BLaER1 (cell line): ENCODE measurements around the gene ANKRD52.

Source experiments
- H3K27ac ChIP-seq: shearing (Covaris generic); formaldehyde crosslinking; 2 replicates; pipeline ENCODE4 v1.8.1; 2022
- H3K27me3 ChIP-seq: shearing (Covaris generic); formaldehyde crosslinking; 2 replicates; pipeline ENCODE4 v1.8.1; 2022
- H3K36me3 ChIP-seq: shearing (Covaris generic); formaldehyde crosslinking; 2 replicates; pipeline ENCODE4 v1.8.1; 2022
- H3K4me1 ChIP-seq: shearing (Covaris generic); formaldehyde crosslinking; 2 replicates; pipeline ENCODE4 v1.8.1; 2022
- H3K4me2 ChIP-seq: shearing (Covaris generic); formaldehyde crosslinking; 2 replicates; pipeline ENCODE4 v1.8.1; 2022
- H3K4me3 ChIP-seq: shearing (Covaris generic); formaldehyde crosslinking; 2 replicates; pipeline ENCODE4 v1.8.1; 2022
- H3K9ac ChIP-seq: shearing (Covaris generic); formaldehyde crosslinking; 2 replicates; pipeline ENCODE4 v1.8.1; 2022
- H3K9me3 ChIP-seq: shearing (Covaris generic); formaldehyde crosslinking; 2 replicates; pipeline ENCODE4 v1.8.1; 2022
- H4K20me1 ChIP-seq: shearing (Covaris generic); formaldehyde crosslinking; 2 replicates; pipeline ENCODE4 v1.8.1; 2022
- Cebpa-rat ChIP-seq: shearing (Covaris generic); IDR thresholded peaks from 2 replicates; pipeline ENCODE4 v1.8.1; 2022

ANKRD52 gene

DNA sequence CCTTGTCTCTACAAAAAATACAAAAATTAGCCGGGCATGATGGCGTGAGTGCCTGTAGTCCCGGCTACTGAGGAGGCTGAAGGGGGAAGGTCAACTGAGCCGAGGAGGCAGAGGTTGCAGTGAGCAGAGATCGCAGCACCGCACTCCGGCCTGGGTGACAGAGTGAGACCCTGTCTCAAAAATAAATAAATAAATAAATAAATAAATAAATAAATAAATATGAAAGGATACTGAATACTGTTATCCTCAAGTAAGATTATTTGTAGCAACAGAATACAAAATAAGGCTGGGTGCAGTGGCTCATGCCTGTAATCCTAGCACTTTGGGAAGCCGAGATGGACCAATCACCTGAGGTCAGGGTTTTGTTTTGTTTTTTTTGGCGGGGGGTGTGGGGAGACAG lies 38.3 kb downstream of the ANKRD52 start:
- Histone ChIP-seq H3K9me3 (no peaks in the 10 kb centered on the region), H3K27ac (peak overlapping the region; percentile 92; the same call in 1 of the 2 replicates), H4K20me1 (peaks cover 35% of the 10 kb centered on the region; the same call in 1 of the 2 replicates), H3K4me2 (peak overlapping the region; percentile 97), H3K9ac (peak overlapping the region; percentile 91), H3K27me3 (no peaks in the 10 kb centered on the region), H3K4me1 (peaks cover 40% of the 10 kb centered on the region), H3K4me3 (0 out of 2 replicates have a peak overlapping the region, but pooled peaks have one; percentile 83), H3K36me3 (peaks cover 34% of the 10 kb centered on the region)
- TF ChIP-seq Cebpa-rat = no peak

DNA sequence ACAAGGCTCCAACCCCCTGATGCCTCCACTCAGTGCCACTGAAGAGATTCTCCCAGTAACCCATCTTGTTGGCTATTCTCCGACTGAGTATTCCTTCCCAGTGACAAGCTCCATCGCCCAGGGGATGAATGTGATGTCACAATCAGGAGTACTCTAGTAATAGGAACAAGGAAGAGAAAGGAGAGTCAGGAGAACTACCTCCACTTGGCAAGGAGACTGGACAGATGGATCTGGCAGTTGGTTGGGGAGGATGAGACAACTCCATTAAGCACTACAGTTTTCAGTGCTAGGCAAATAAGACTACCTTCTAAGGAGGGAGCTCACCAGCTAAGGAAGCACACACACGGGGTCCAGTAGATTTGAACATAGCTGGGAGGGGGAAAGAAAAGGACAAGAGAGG lies 41.7 kb downstream of the ANKRD52 start:
- H3K36me3 ChIP-seq = peaks cover 67% of the 10 kb centered on the region
- H3K27me3 ChIP-seq = no peaks in the 10 kb centered on the region
- TF ChIP-seq Cebpa-rat = no peak

DNA sequence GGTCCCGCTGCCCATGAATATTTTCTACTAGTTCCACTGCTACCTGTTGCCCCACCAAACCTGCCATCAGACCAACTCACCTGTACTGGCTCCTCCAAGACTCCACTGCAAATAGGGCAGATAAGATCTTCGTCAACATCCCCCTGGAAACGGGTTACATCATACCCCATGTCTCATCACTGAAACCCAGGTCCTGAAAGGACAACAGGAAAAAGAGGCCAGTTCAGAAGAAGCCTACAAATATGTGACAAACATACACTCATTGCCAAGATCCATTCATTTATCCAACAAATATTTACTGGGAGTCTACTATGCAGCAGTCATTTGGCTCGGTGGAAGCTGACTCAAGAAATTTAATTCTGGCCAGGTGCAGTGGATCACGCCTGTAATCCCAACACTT lies 44.3 kb downstream of the ANKRD52 start:
- peaks cover 36% of the 10 kb centered on the region for H4K20me1 ChIP-seq
- H3K36me3 ChIP-seq = peaks cover 93% of the 10 kb centered on the region
- H3K4me2 ChIP-seq = no peak overlapping the region
- no peak overlapping the region for H3K27ac ChIP-seq
- H3K4me1 ChIP-seq = no peaks in the 10 kb centered on the region
- H3K27me3 ChIP-seq = no peaks in the 10 kb centered on the region
- no peak overlapping the region for H3K4me3 ChIP-seq
- H3K9me3 ChIP-seq = no peaks in the 10 kb centered on the region
- TF ChIP-seq Cebpa-rat = no peak
- no peak overlapping the region for H3K9ac ChIP-seq

More for the DNA sequence above, 41.7 kb downstream of the ANKRD52 start:
- Histone ChIP-seq H4K20me1 (peaks cover 41% of the 10 kb centered on the region; the same call in 1 of the 2 replicates), H3K27ac (no peak overlapping the region), H3K9me3 (no peaks in the 10 kb centered on the region), H3K9ac (no peak overlapping the region), H3K4me3 (no peak overlapping the region), H3K4me1 (peaks cover 17% of the 10 kb centered on the region), H3K4me2 (no peak overlapping the region)

DNA sequence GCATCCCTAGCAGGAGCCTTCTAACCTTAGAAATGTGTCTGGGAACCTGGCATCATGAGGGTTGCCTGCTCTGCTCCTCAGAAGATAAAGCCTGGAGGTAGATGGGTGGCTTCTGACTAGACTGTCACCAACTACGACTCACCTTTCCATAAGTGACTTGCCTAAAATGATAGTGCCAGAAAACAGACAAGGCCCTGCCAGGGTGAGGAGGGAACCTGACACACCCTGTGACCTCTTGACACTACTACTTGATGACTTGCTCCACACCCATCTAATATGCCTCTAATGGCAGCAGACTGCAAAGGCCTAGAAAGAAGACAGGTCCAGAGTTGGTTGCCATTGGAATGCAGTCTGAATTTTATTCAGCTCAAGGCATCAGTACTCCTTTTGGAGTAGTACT lies 45.8 kb downstream of the ANKRD52 start:
- Histone ChIP-seq H3K36me3 (peaks cover 100% of the 10 kb centered on the region), H3K27ac (no peak overlapping the region), H4K20me1 (peaks cover 28% of the 10 kb centered on the region), H3K9me3 (no peaks in the 10 kb centered on the region), H3K4me1 (no peaks in the 10 kb centered on the region), H3K27me3 (no peaks in the 10 kb centered on the region), H3K4me3 (no peak overlapping the region), H3K9ac (no peak overlapping the region), H3K4me2 (no peak overlapping the region)
- no peak for TF ChIP-seq Cebpa-rat

DNA sequence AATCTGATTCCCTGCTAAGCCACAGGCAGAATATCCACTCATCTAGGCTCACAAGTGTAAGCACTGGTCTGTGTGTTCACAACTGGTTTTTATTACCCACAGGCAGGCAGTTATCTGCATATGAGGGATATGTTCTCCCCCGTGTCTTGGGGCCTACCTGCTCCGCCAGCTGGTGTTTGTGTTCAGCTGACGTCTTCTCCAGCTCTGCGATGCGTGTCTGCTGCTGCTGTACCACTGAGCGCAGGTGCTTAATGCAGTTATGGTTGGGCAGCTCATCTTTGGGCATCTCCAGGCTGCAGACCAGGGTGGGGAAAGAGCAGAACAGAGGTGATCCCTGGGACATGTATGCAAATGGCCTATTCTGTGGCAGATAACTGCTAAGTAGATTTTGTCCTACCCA lies 50.2 kb downstream of the ANKRD52 start:
- Histone ChIP-seq H4K20me1 (peaks cover 7% of the 10 kb centered on the region), H3K27me3 (no peaks in the 10 kb centered on the region), H3K9ac (peak overlapping the region; percentile 17; the same call in 1 of the 2 replicates), H3K27ac (no peak overlapping the region), H3K4me1 (no peaks in the 10 kb centered on the region), H3K4me2 (no peak overlapping the region), H3K9me3 (no peaks in the 10 kb centered on the region), H3K4me3 (no peak overlapping the region), H3K36me3 (peaks cover 90% of the 10 kb centered on the region)
- TF ChIP-seq Cebpa-rat = no peak

DNA sequence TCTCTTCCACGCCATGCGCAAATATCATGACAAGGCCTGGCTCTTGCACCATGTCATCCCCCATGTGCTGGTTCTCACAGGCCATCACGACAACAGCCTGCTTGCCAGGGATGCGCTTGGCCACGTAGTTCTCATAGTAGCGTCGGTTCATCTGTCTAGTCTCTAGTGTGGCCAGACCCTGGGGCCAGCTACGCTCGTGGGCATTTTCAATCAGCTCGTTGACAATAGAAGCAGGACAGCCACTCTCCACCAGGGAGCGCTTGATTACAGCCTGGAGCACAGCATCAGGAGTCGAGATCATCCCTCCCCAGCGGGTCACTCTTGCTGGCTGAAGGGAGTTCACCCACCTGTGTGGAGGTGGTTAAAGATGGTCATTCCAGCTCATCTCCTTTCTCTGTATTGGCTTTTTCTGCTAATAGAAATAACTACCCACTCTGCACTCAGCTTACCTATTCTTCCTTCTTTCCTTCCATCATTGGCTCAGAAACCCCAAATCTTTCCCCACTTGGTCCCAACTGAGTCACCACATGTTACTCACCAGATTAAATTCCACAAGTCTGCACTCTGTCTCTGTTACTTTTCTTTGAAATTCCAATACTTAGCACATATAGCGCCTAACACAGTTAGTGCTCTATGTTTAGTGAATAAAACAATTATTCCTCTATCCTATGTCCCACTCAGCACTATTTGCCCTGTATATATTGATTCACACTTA lies 51.6 kb downstream of the ANKRD52 start:
- Histone ChIP-seq H3K27ac (no peak overlapping the region), H3K9me3 (no peaks in the 10 kb centered on the region), H3K4me2 (no peak overlapping the region), H3K4me3 (no peak overlapping the region), H3K27me3 (no peaks in the 10 kb centered on the region), H3K4me1 (no peaks in the 10 kb centered on the region), H3K9ac (no peak overlapping the region), H4K20me1 (peaks cover 7% of the 10 kb centered on the region), H3K36me3 (peaks cover 76% of the 10 kb centered on the region)
- no peak for TF ChIP-seq Cebpa-rat

DNA sequence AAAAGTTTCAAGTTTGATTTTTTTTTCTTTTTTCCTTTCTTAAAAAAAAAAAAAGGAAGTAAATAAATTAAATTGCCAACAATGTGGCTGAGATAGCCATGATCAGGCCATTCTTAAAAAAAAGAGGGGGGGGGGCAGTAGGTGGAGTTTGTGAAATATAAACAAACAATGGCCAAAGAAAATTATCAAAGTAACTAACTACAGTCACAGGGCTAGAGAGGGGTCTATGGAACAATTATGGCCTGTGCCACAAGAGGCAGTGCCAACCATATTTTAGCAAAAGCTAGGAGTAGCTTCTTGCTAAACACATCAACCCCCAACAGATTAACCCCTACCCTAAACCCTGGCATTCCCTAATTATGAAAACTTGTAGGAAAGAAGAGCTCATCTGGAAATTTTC lies 52.7 kb downstream of the ANKRD52 start:
- Histone ChIP-seq H3K9me3 (no peaks in the 10 kb centered on the region), H3K9ac (no peak overlapping the region), H3K27ac (no peak overlapping the region), H3K4me2 (no peak overlapping the region), H3K27me3 (no peaks in the 10 kb centered on the region), H4K20me1 (peaks cover 5% of the 10 kb centered on the region), H3K4me3 (no peak overlapping the region), H3K4me1 (no peaks in the 10 kb centered on the region), H3K36me3 (peaks cover 64% of the 10 kb centered on the region)
- no peak for TF ChIP-seq Cebpa-rat

DNA sequence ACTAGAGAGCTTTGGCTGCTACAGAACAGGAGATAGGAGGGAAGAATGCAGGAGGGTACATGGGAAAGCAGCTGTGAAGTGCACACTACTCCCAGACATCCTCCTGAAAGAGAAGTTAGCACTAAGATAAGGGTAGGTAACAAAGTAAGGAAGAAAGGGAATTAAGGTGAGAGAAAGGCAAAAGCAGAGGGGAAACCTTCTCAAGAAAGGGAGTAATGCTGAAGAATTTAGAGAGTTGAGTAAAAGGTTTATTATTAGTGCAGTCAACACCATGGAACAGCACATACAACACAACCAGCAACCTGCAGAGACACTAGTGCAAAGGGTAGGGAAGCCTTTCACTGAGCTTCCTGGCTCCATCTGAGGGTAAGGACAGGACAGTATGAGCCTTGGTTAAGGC lies 53.9 kb downstream of the ANKRD52 start:
- Histone ChIP-seq H4K20me1 (no peaks in the 10 kb centered on the region; the same call in 1 of the 2 replicates), H3K4me1 (no peaks in the 10 kb centered on the region), H3K27me3 (no peaks in the 10 kb centered on the region), H3K4me3 (no peak overlapping the region), H3K4me2 (no peak overlapping the region), H3K36me3 (peaks cover 52% of the 10 kb centered on the region), H3K27ac (no peak overlapping the region), H3K9ac (no peak overlapping the region), H3K9me3 (no peaks in the 10 kb centered on the region)
- no peak for TF ChIP-seq Cebpa-rat

DNA sequence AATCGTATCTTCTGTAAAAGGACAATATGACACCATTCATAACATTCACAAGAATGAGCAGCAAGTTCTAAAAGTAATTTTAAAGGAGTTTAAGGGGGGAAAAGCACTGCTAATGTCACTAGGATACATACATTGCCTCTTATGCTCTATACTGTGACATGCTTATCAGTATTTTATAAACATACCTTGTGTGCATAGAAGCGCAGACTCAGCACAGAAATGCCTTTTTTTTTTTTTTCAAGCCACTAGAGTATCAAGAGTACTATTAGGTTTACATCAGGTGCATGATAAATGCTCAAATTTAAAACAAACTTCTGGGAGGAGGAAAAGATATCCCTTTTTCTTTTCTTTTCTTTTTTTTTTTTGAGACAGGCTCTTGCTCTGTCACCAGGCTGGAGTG lies 55.3 kb downstream of the ANKRD52 start:
- peaks cover 38% of the 10 kb centered on the region for H3K36me3 ChIP-seq
- no peak for TF ChIP-seq Cebpa-rat
- no peaks in the 10 kb centered on the region; the same call in 1 of the 2 replicates for H4K20me1 ChIP-seq
- no peak overlapping the region for H3K27ac ChIP-seq
- H3K4me2 ChIP-seq = no peak overlapping the region
- no peak overlapping the region for H3K9ac ChIP-seq
- H3K9me3 ChIP-seq = no peaks in the 10 kb centered on the region
- H3K4me1 ChIP-seq = no peaks in the 10 kb centered on the region
- H3K4me3 ChIP-seq = no peak overlapping the region
- no peaks in the 10 kb centered on the region for H3K27me3 ChIP-seq

DNA sequence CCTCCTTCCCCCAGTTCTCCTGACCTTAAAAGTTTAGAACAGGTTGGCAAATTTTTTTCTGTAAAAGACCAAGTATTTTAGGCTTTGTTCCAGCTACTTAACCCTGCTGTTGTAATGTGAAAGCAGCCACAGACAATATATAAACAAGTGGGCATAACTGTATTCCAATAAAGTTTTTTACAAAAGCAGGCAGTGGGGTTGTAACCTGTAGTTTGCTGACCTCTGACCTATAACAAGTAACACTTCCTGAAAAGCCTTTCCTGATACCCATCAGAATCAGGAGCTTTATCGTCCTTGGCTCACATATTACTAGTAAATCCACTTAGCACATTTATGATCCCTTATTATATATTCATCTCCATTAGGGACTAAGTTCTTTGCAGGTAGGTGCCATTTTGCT lies 55.8 kb downstream of the ANKRD52 start:
- Histone ChIP-seq H3K27me3 (no peaks in the 10 kb centered on the region), H4K20me1 (no peaks in the 10 kb centered on the region; the same call in 1 of the 2 replicates), H3K4me2 (no peak overlapping the region), H3K4me3 (no peak overlapping the region), H3K4me1 (no peaks in the 10 kb centered on the region), H3K9ac (no peak overlapping the region), H3K27ac (no peak overlapping the region), H3K36me3 (peaks cover 33% of the 10 kb centered on the region), H3K9me3 (no peaks in the 10 kb centered on the region)
- TF ChIP-seq Cebpa-rat = no peak
